ENCODE data around the gene BDNF.

BDNF gene

DNA sequence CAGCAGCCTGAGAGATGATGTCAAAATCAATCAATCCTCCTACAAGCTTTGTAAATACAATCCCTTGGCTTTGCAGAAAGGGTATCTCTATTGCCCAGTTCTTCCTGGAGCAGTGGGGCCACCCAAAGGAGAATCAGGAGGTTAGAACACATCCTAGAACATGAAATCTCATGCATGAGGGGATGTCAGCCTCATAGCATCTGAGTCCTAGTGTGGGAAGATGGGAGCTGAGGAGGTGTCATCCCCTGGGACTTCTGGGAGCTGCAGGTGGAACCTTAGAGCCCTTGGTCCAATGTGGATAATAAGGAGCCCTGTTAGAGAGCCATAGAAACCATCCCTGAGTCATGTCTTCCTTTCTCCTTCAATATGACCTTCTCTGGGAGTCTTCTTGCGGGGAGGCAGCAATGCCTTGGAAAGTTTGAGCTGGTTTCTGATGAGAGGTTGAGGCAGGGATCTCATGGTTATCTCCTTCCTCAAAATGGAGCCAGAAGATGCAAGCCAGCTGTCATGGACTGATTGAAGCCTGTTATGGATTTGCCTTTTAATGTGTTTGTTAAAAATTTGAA, 74.8 kb downstream of the BDNF start:
- no peak for DNase-seq

DNA sequence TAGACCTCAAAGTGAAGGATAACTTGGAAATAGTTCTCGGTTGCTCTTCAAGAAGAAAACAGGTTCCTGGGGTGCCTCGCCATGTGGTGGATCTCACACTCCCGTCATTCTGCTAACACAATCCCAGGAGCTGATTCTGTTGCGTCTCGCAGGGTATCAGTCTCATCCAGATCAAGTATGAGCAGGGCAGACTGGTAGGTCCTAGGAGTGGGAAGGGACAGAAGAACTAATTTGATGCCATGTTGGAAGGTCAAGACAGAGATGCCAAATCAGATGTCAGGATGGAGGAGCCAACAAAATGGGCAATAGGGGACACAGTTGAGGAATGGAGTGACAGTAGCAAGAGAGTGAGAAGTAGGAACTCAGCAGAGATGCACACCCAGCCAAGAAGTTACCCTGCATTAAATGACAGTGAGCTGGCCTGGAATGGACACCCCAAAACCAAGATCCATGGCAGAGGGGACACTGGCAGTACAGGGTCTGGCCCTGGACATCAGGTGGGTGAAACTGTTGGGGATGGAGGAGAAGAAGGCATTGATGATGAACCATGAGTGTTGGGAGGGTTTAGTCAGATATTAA, 76.2 kb downstream of the BDNF start:
- no peak for DNase-seq

GRCh38 chr11:27622541-27623300, 77.5 kb downstream of the BDNF start:
- no peak for DNase-seq

DNA sequence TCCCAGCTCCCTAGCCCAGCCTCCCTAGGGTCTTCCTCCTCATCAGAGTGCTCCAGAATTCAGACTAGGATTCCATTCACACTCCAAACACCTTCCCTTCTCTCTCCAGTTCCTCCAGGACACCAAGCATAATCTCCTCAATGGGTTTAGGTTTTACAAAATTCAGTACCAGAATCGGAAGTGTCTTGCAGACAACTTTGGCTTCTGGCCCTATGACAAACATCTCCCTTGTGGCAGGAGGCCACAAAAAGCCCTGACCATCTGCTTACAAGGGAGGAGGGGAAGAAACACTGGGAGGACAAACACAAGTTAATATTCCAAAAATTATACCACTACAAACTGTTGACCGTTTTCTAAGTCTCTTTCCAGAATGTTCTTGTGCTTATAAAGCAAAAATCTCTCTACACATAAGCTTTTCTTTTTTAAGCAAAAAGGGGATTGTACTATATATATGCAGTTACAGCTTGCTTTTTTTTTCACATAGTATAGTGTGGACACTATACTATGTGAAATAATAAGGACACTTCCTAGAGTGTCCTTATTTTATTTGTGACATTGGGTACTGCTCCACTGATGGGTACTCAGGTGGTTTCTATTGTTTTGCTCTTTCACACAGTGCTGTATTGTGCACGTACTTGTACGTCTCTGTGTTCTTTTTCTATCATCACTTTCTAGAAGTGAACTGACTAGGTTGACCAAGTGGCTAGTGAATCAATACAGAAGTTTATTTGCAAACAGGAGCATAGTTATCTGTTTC, 78.7 kb downstream of the BDNF start:
- DNase-seq, result no peak

- no peak for DNase-seq
These were observed 80.4 kb downstream of the BDNF start for GRCh38 chr11:27619763-27620335.

- DNase-seq, result no peak
These were observed 81.1 kb downstream of the BDNF start for GRCh38 chr11:27619039-27619574.

DNA sequence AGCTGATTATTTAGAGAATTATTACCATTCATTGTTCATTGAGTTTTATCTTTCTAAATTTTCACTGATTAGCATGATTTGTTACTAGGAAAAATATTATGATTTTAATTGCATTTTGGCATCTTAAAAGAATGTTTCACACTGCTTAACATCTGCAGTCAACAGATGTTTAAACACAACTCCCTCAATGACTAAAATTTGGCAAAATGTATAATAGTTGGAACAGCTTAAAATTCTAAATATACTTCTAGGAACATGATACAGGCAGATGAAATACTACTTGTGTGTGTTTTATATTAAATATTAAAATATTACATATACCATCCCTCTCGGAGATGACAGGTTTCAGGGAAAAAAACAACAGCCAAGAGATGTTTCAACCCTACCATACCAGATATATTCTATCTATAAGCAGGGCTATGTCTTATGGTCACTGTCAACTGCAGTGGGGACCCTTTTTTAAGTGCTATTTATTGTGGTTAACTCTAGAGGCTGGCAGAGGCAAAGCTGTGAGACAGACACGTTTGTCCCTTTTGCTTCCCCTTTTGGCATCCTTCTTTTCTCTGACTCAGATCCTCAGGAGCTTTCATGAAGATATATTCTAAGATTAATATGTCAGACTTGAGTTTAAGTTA, 81.9 kb downstream of the BDNF start:
- no peak for DNase-seq

DNA sequence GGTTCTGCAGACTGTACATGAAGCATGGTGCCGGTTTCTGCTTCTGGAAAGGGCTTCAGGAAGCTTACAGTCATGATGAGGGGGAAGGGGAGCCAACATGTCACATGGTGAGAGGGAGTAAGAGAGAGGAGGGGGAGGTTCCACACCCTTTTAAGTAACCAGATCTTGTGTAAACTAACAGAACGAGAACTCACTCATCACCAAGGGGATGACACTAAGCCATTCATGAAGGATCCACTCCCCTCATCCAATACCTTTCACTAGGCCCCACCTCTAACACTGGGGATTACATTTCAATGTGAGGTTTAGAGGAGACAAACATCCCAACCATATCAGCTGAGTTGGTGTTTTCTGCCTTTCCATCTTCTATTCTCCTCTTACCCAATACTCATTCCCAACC, 83.5 kb downstream of the BDNF start:
- DNase-seq, result no peak

DNA sequence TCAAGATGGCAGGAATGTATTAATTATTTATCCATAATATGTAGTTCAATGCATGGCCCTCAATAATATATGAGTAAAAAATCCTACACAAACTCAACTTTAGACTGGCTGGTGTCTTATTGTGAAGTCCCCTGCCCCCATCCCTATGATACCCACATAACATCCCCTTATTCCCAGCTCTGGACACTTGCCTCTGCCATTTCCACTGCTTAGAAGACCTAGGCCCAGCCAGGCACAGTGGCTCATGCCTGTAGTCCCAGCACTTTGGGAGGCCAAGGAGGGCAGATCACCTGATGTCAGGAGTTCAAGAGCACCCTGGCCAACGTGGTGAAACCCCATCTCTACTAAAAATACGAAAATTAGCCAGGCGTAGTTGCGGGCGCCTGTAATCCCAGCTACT, 84.4 kb downstream of the BDNF start:
- DNase-seq, result no peak

DNA sequence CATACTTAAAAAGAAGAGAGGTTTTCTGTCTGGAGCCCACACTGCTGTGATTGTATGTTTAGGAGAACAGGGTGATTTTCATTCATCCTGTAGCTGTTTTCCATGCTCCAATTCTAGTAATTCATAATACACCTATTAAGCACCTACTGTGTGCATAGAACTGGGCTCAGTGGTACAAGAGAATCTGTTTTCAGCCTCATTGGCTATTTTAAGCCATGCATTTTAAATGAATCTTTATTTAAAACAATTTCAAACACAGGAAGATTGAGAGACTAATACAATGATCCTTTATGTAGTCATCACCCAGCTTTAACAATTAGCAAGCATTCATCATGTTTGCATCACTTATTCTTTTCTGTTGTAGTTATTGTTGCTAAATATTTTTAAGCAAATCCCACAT, 86.2 kb downstream of the BDNF start:
- DNase-seq, result no peak

DNA sequence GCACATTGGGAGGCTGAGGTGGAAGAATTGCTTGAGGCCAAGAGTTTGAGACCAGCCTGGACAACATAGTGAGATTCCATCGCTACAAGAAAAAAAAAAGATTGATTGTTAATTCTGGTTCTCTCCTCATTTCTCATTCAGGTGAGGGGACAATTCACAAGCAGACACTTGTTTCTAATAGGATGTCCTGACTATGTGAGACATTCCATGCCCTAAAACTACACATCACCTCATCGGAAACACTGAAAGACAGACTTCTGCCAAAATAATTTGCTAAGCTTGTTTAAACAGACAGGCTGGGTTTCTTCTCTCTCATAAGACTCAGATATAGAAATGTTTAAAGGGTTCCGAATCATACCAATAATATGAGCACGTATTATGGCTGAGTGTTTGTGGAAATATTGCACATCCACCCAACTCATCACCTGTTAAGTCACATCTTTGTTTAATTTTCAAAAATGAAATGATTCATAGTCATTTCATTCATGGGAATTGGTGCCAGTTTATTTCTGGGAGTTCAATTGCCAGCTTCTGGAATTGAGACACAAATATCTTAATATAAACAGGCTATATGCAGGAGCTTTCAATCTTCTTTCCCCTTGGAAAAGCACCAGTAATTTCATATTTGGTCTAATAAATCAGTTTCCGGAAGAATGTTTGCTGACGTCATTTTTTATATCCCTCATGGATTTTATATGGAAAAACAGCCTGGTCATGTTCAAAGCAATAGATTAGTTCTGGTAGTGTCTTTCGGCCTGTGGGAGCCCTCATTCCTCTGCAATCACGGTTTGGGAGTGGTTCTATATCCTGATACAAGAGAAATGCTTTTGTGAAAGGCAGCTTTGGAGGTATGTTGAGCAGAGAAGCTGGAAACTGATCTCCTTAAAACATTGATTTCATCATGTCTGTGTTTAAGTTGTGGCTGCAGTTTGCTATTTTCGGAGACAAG, 87.0 kb downstream of the BDNF start:
- no peak for DNase-seq

GRCh38 chr11:27611947-27612455, 88.3 kb downstream of the BDNF start:
- no peak for DNase-seq

DNA sequence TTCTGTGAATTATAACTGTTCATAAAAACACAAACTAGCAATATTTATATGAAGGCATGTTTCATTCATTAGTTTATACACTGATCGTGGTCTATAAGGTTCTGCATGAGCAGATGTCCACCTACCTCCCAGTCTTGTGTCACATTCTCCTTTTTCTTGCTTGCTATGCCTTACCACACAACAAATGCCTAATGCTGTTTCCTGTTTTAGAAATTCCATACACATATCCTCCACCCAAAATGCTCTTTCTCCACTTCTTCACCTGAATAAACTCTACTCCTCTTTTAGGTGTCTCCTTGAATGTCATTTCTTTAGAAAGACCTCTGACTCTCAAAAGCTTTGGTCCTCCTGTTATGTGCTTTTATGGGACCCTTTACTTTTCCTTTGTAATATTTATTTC, 88.9 kb downstream of the BDNF start:
- DNase-seq, result no peak

DNA sequence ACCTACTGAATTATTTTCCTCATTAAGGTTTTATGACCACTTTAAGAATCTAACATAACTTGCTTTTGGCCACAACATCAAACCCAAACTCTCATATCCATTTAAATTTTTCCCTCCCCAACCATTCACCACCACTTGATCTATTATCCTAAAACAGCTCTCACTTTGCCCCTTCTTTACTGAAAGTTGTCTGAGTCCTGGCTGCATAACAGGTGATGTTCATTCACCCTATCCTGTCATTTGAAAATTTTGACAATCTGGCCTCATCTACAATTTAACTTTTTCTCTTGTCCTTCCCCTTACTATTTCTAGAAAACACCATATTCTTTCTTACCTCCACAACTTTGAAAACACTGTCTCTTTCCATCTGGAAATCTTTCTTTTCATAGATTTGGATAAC, 89.3 kb downstream of the BDNF start:
- no peak for DNase-seq

DNA sequence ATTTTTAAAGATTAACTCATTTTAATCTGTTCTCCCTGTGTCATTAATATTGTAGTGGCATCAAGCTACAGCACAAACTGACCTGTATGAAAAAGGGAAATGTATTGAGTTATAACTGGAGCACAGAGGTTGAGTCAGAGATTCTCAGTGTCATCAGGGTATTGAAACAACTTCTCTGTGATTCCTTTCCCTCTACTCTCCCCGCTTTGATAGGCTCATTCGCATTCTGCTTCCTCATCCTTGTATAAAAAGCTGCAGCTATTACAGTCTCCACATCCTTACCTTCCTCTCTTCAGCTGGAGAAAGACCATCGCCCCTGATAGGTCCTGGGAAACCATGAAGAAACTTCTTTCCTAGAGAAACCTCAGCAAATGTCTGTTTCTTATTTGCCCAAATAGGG, 90.0 kb downstream of the BDNF start:
- no peak for DNase-seq

GRCh38 chr11:27608951-27609350, 91.3 kb downstream of the BDNF start:
- no peak for DNase-seq

DNA sequence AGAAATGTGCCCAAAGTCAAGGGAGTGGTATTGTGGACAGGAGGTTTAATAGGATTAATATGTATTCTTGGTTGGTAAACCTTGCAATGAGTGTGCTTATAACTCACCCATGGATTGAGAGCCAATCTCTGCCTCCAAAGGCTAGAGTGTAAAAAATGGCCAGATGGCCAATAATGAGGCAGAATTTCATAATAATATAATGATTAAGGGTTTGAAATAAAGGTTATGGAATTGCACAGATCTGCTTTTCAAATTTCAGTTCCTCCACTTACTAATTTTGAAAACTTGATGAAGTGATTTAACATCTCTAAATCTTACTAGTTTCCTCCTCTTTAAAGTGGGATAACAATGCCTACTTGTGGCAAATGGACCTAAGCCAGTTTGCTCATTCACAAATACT, 94.8 kb downstream of the BDNF start:
- DNase-seq, result no peak
